ENCODE measurements around the gene CNNM2.

DNA sequence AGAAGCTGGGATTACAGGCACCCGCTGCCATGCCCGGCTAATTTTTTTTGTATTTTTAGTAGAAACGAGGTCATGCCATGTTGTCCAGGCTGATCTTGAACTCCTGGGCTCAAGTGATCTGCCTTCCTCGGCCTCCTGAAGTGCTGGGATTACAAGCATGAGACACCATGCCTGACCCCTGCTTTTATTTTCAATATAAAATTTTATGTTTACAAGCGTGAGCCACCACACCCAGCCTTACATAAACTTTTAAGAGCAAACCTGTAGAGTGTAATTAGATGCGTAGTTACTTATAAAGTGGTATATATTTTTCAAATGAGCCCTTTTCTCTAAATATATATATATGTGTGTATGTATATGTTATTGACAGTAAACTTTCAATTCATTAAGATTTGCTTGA lies 8.7 kb downstream of the CNNM2 start:
- no peak for TF ChIP-seq YY1 (IDR thresholded peaks at IDR 0.05; ENCODE audit: insufficient read depth, insufficient read length)
- TF ChIP-seq ZNF274 (IDR thresholded peaks at IDR 0.05; ENCODE audit: low read depth, low read length) = no peak
